Measurements from ENCODE around the gene XIRP2.
"Not testable (repeated sequence)": the region's sequence is repeated elsewhere in the genome, so short reads cannot be mapped to it uniquely, and the experiment has no call there.

Gene XIRP2

GRCh38 chr2:167198576-167198975 is 310.3 kb downstream of the XIRP2 start:
- peak; percentile 27 for FAIRE-seq

GRCh38 chr2:167200019-167200418 is 311.7 kb downstream of the XIRP2 start:
- FAIRE-seq: no peak

- FAIRE-seq: no peak
These were observed 321.5 kb downstream of the XIRP2 start for GRCh38 chr2:167209784-167210183.

GRCh38 chr2:167212014-167212648 is 323.9 kb downstream of the XIRP2 start:
- peak; percentile 91 for FAIRE-seq

GRCh38 chr2:167215595-167215994 is 327.3 kb downstream of the XIRP2 start:
- no peak for FAIRE-seq

GRCh38 chr2:167237478-167237877 is 349.2 kb downstream of the XIRP2 start:
- FAIRE-seq: no peak

- no peak for FAIRE-seq
These were observed 352.4 kb downstream of the XIRP2 start for GRCh38 chr2:167240671-167241070.

- FAIRE-seq: no peak
These were observed 360.9 kb downstream of the XIRP2 start for GRCh38 chr2:167249197-167249596.

GRCh38 chr2:167253025-167253424 is 364.7 kb downstream of the XIRP2 start:
- FAIRE-seq: peak; percentile 86

- FAIRE-seq: no peak
These were observed 366.4 kb downstream of the XIRP2 start for GRCh38 chr2:167254721-167255120.

GRCh38 chr2:167258712-167259111 is 370.4 kb downstream of the XIRP2 start:
- no peak for FAIRE-seq

- no peak for FAIRE-seq
These were observed 376.1 kb downstream of the XIRP2 start for GRCh38 chr2:167264380-167264779.

- FAIRE-seq: no peak
These were observed 376.7 kb downstream of the XIRP2 start for GRCh38 chr2:167265004-167265403.

GRCh38 chr2:167265722-167266121 is 377.4 kb downstream of the XIRP2 start:
- no peak for FAIRE-seq

GRCh38 chr2:167268245-167268644 is 380.0 kb downstream of the XIRP2 start:
- FAIRE-seq: not testable (repeated sequence)

GRCh38 chr2:167271932-167272331 is 383.7 kb downstream of the XIRP2 start:
- FAIRE-seq: no peak

GRCh38 chr2:167275046-167275445 is 386.8 kb downstream of the XIRP2 start:
- FAIRE-seq: no peak

- no peak for FAIRE-seq
These were observed 391.5 kb downstream of the XIRP2 start for GRCh38 chr2:167279810-167280209.

- FAIRE-seq: no peak
These were observed 398.9 kb downstream of the XIRP2 start for GRCh38 chr2:167287212-167287611.

- no peak for FAIRE-seq
These were observed 401.6 kb downstream of the XIRP2 start for GRCh38 chr2:167289651-167290410.

- no peak for FAIRE-seq
These were observed 404.3 kb downstream of the XIRP2 start, which contains the start of gene B3GALT1 for GRCh38 chr2:167292430-167293171. Gene B3GALT1, plus strand, starts transcription at chr2:167293001.

GRCh38 chr2:167293172-167293781 is 405.0 kb downstream of the XIRP2 start:
- FAIRE-seq: no peak
